DMS79 (cell line): Measurements from ENCODE around the gene DGKB.

Experiments
- DNase-seq: peaks from one replicate; lab custom pipeline; 2025; lab: John Stamatoyannopoulos, UW

DGKB gene

DNA sequence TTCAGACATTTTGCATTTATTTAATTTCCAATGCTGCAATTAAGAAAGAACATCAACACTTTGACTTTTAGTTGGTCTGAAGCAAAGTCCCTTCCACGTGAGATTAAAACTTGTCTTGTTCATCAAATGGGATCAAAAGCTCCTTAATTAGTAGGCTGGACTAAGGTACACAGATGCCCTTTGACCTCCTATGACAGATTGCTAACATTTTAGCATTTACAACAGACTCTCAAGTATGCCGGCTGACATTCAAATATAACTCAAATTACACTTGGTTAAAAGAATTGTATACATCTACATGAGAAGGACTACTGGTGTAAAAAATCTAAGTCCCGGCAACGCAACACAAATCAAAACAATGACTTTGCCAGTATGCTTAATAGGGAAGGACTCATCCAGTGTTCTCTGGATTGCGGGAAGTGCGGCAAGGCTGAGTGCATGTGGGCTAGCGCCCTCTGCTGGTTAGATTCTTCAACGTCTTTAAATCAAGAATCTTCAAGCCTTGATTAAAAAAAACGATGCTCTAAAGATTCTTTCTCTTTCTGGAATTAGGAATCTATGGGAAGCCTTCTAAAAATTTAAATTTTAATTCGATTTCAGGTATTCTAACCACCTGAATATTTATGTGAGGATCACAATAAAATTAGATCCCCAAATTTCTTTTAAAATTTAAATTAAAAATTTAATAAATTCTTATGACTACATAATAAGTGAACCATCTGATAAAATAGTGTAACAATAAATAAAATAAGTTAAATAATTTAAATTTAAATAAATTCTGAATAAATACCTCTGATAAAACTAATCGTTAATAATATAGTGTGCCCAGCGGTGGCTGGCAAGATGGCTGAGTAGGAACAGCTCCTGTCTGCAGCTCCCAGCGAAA lies 444.7 kb downstream of the DGKB start:
- DNase-seq: no peak

DNA sequence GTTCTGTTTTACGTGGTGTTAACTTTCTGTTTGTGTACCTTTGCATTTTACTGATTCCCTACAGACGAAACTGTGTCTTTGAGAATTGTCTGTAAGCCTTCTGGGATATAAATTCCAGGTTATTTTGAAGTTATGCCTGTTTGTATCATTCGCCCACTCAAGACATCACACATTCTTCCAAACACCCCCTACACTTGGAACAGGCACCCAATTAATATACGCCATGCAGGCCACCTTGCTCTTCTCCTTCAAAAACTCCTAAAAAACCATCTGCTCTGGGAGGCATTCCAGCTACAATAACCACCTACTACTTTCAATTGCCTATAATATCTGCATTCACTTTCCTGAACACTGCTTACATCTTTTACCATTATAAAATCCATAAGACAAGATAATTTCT lies 453.3 kb downstream of the DGKB start:
- no peak for DNase-seq

DNA sequence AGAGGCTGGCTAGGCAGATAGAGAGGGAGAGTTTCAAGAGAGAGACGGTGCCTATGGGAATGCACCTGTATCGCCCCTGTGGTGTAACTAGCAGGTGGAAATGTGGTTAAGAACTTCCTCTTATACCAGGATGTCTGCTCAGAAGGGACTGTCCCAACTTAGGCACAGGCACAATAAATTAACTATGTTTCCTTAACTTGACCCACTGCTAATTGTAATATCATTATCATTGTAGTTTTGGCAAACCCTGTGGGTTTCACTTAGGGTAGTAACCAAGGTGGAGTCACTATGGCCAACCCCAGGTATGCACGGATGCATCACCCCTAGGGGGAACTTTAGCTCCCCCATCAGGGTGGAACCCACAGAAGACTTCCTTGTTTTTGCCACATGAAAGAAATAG lies 455.7 kb downstream of the DGKB start:
- no peak for DNase-seq

DNA sequence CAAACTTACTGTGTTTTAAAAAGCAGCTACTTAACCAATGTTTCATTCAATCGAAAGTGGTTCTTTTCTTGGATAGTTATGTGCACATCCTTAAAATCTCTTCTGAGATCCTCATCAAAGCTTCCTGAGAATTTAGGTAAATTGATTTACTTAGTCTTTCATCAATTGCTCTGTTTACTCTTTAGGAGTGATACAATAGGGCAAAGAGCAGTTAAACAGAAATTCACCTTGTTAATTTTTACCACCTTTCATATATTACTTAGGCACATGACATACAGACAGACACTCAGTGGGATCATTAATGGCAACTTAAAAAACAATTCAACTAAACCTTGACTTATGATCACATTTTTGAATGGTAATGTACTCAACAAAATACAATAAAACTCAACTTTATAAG lies 456.3 kb downstream of the DGKB start:
- DNase-seq: no peak

DNA sequence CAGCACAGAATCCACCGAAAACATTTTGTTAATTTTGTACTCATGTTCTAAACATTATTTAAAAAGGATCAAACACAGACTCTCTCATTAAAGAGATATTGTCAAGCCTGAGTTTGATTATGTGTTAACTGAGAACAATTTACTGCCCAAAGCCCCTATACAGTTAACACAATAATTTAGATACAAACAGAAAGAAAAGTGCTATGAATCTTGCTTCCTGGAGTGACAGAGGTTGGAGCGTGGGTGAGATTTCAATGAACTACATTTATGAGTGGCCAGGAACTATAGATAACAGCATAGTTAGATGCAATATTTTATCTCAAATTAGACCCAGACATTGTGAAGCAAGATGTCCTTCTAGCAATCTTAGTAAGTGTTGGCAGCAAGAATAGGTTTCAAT lies 464.2 kb downstream of the DGKB start:
- no peak for DNase-seq

DNA sequence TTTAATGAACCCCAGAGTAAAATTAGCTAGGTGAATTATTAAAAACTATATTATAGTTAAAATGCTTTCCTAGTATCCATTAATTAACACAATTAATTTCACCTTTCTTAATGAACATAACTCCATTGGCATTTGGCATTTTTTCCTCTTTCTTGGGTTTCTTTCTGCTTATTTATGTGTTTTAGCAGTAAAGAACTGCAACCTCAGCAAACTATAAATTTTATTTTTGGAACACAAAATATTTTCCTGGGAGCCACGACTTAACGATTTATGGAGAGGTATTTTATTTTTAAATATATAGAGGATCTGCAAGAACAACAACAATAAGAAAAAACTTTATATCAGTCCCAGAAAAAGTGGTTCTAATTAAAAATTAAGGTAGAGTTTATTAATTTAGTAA lies 465.7 kb downstream of the DGKB start:
- no peak for DNase-seq

DNA sequence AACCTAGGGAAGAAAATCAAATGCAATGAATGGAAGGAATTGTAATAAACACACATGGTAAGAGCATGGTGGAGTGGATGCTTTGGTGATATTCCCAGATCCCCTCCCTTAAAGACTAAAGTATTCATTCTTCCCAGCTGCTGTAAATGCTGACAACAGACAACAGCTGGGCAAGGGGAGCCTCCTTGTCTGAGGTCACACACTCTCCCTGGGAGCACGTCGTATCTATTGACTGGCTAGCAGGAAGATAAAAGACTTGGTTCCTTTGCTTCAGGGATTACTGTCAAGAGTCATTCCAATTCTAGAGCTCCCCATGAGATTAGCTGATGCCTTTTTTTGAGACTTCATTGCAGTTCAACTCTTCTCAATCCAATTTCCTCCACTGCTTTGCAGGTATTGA lies 469.6 kb downstream of the DGKB start:
- DNase-seq: no peak

DNA sequence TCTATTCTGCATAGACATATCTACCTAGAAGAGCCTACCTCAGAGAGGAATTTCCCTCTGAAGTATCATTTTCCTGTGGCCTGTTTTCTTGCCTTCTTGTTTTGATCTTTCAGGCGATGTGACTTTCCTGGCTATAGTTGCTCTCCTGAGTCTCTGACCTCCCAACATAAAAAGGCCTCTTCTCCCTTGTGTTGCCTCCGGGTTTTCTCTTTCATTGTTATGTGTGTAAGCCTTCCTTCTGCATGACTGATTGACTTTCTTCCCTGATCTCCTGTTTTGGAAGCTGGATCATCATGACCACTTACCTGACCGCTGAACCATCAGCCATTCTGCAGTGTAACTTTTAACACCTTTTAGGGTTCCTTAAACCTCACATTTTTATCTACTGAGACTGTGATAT lies 471.6 kb downstream of the DGKB start:
- DNase-seq: no peak

DNA sequence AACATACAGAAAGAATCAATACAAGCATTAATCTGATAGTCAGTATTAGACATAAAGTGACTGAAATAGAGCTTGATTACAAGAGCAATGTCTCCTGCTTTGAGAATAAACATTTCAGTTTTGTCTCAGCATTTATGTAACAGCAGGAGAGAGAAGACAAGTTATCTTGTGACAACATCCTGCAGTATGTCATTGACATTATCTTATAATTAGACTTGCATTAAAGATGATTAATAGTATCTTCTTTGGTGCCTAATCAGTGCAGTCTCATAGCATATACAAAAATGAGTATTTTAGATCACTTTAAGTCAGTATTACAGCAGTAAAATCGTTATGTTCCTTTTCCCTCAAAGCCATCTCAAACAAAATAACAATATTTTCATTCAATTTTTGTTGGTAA lies 477.0 kb downstream of the DGKB start:
- DNase-seq: no peak

DNA sequence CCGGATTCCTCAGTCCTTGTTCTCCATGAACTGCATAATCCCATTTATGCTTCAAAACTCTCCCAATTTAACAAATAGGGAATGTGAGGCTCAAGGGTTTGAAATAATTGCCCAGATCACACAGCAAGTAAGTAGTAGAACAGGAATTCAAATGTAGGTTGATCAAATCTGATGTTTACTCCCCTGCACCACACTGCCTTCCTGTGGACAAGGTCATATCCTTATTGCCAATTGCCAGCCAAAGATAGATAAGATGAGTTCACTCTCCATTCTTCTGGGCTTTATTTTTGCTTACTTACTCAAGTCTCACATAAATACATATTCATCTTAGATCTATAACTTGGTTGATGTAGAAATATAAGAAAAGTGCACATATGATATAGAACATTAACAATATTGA lies 477.9 kb downstream of the DGKB start:
- no peak for DNase-seq

DNA sequence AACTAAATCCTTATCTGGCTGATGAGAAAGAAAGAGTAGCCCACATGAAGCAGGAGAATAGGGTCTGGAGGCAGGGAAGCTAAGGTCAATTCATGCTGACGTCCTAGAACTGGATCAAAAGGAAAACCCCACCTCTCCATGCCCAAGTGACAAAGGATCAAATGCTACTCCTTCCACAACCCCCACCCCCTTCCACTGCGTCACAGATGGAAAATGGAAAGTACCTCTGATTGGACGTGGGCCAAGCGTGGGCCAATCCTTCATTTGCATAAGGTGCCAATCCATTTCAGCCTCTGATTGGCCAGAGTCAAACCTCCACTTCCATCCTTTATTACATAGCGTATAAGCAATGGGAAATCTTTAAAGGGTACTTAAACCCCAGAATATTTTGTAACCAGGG lies 481.8 kb downstream of the DGKB start:
- no peak for DNase-seq

DNA sequence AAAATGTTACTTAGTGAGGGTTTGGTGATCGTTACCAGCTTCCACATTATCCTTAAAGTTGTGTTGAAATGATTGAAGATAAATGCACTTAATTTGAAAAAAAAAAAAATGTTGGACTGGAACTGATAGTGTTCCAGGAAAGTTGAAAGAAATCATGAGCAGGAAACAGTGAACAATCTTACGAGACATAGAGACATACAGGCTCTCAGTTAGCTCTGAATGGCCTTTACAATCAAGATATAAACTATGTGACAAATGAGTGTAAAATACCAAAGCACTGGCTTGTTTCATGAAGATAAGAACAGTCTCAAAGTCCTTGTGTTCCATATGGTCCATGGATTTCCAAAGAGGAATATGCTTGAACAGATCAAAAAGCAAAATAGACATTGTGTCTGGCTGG lies 483.0 kb downstream of the DGKB start:
- no peak for DNase-seq

DNA sequence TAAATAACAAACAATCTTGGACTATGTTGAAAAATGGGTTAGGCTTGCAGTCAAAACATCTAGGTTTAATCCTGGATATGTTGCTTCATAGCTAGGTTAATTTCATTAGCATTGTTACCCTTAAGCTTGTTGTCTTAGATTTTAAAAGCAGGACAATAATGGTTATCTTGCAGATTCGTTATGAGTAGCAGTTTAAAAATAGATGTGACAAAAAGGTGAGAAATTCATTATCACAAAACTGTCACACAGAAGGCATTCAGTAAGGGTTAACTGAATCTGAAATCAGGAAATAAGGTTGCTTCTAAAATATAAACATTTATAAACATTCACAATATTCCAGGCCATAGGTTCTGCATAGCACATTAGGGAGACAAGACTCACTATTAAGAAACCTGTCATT lies 483.9 kb downstream of the DGKB start:
- no peak for DNase-seq

DNA sequence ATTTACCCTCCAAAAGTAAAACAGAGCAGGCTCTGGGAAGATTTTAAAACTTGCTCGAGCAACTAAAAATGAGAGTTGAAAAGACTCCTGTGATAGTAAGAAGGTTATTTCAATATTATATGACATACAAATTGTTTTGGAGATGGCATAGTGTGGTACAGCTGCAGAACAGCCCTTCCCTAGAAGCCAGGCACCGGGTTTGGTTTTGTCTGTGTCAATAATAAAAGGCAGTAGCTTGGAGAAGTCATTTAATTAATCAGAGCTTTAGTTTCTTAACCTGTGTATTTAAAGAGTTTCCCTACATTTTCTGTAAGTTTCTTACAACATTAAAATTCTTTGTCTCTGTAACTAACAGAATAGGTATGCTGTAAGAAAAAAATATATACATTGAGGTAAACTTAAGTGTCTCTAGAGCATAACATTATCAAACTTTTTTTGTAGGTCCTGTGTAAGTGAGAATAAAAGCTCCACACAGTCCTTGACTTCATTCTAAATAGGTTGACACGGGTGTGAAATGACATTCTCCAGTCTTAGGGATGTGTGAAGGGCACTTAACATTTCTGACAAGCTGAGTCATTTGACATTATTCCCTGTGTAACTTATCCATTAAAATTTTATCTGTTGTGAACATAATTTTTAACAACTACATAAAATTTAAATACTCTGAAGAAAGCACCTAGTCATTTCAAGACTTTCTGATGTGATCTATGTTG lies 488.1 kb downstream of the DGKB start:
- DNase-seq: no peak

DNA sequence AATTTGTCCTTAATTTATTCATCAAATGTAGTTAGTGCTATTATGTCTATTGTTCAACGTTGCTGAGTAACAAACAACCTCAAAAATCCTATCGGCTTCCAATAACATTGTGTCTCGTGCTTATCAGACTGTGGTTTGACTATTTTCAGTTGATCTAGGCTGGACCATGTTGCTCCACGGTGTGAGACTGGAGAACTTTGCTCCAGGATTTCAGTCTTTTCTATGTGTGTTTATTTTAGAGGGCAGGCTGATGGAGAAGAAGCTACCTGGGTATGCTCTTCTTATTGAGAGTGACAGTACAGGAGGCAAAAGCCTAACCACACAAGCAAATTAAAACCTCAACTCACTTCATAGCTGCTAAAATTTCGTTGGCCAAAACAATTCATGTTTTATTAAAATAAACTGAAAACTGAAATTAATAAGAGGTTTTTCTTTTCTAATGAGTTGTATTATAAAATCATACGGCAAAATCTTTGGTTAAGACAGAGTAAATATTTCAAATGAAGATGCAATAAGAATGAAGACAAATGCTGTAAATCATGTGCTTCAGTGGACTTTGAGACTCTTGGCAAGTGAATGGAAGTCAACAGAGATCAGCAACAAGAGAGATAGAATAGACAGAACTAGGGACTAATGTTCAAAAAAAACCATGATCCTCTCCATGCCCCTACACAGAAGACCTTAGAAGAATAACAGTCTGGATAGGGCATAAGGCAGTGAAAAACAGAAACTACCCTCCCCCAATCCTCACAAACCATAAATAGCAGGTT lies 495.1 kb downstream of the DGKB start:
- no peak for DNase-seq

DNA sequence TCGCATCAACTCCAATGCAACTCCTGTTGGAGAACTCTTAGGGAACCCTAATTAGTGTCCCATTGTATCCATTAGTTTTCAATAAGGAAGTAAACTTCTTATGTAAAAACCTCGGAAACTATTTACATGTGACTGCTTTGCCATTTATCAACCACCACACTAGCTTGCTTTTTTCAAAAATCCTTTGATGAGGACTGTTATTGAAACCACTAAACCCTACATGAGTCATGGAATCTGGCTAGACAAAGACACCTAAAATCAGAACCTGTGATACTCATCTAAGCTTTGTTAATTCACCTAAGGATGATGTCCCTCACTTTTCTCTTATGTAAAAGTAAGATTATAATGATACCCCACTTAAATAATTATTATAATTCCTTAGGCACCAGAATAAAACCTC lies 499.0 kb downstream of the DGKB start:
- DNase-seq: no peak

DNA sequence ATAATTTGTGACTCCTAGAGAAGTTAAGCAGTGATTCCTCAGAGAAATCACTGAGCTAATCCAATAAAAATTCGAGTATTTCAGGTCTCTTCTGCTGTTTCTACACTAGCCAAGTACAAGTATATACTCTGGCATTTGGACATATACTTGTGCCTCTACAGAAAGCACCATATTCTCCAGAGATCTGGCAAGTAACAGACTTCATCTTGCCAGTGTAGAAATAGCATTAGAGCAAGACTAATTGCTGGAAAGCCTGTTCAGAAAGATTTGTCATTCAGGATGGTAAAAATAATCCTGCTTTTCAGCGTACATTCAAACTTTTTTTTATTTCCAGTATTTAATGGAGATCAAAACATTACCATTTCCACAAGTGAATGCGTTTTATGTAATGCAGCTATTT lies 502.3 kb downstream of the DGKB start:
- no peak for DNase-seq

DNA sequence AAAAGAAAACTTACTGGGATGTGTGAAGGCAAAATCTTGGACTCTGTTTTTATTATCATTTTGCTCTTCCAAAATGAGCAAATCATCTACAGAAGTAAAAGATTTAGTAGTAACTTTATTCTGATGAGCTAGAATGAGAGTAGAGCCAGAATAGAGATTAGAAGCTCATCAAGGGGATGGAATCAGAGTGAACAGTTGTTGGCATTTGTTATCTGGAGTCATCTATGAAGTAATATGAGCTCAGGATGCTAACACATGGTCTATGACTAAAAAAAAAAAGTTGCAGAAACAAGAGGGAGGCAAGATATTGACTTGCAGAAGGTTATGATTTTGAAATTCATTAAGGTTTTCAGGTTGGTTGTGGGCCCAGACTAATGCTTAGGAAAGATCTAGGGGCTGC lies 504.0 kb downstream of the DGKB start:
- DNase-seq: no peak

DNA sequence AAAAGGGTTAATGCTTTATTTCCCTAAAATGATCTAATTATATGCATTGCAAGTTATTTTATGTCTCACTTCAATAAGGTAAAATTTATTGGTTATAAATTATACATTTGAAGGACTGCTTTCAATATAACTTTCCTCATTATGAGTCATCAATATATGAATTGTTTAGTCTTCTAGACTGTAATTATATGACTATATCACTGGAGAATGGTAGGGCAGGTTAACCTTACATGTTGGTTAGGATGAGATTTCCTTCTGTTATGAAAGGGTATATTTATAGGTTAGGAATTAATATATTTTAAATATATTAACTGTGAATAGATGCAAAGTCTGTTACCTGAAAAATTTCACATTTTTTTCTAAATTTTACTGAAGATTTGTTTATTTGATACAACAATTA lies 506.7 kb downstream of the DGKB start:
- no peak for DNase-seq

DNA sequence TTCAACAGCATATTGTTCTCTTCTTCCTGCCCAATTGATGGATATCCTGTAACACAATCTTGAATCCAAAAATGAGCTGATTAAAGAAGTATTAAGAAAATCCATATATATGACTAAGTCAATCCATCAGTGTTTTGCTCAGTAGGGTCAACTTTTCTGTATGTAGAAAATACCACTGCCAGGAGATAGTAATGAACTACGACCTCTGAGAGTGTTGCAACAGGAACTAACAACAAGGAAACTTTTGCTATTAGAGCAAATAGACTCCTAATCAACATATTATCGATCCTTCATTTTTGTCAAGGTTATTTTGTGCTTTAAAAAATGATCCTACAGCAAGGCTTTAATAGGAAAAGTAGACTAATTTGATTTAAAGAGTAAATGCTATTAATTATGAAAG lies 507.8 kb downstream of the DGKB start:
- no peak for DNase-seq

DNA sequence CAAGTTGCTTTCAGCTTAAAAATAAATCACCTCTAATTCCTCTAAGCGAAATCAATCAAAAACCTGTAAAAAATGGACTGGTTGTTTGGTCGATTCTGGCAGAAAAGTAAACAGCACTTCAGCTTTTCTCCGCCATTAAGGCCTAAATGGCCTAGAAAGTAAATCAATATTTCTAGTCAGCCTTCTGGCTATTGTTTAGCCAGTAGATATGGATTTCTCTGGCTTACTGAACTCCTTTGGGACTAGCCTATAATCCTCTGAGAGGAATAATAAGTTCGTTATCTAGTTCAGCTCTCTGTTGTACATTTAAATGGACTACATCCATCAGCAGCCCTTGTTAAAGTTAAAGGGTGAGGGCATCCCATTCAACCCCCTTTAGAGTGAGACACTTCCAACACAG lies 513.0 kb downstream of the DGKB start:
- DNase-seq: peak; percentile 99

DNA sequence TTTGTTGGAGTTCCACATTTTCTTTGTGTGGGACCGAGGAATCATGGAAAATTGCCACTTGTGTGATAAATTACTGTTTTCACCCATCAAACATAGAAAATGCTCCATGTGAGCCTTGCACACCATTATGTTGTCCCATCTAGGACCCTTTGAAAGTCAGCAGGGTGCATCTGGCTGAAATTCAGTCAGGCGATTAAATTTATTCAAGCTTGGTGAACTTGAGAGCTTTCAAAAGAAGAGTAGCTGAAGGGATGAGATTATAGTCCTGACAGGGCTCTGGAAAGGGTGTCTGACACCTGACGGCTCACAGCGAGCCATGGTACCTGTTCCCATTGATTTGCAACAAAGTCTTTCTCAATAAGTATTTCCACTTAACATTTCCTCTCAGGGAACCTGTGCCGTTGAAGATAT lies 513.4 kb downstream of the DGKB start:
- DNase-seq: peak; percentile 99

DNA sequence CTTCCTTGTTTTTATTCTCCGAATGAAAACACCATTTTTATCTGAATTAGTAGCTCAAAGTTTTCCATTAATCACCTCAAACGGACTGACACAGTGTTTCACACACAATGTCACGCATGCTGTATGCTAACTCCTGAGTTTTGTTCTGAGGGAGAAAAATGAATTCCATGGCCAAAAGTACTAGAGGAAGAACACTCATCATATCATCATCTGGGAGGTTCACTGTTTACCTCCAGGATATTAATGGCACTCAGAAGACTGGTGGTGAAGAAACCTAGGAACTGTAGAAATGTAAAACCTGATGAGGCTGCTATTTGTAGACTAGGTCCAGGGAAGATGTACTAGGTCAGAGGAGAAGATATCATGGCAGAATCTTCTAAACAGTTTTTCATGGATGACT lies 517.5 kb downstream of the DGKB start:
- no peak for DNase-seq
